ENCODE data around the gene BLTP1. TPM values are rescaled to one million over a fixed set of nuclear protein-coding genes. Genes with fewer than 3 reads are reported as not detected.

The BLTP1 gene
- total RNA-seq, 1 donor from 2014 or later = 80.0 TPM

DNA sequence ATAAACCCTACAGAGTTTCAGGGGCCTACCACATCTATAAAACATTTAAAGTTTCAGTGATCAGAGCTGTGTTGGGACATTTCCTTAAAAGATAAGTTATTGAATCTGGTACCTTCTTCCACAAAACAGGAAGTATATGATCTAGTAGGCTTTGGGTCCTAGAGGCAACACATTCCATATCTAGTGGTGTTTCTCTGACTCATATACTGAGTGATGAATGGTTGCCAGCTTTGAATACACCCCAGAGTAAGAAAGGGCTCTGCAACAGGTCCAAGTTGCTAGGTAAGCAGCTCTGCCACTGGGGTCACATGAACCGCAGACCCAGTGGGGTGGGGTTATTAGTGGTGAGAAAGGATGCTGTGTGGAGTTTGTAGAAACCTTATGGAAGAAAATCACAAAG, 32.4 kb upstream of the BLTP1 start:
- H3K4me3 ChIP-seq = no peak overlapping the region
- H3K9me3 ChIP-seq = no peaks in the 10 kb centered on the region
- no peaks in the 10 kb centered on the region for H3K4me1 ChIP-seq
- no peaks in the 10 kb centered on the region for H3K36me3 ChIP-seq
- no peak for ATAC-seq
- no peak for DNase-seq
- no peak overlapping the region for H3K27ac ChIP-seq
- TF ChIP-seq, protein P1, sequence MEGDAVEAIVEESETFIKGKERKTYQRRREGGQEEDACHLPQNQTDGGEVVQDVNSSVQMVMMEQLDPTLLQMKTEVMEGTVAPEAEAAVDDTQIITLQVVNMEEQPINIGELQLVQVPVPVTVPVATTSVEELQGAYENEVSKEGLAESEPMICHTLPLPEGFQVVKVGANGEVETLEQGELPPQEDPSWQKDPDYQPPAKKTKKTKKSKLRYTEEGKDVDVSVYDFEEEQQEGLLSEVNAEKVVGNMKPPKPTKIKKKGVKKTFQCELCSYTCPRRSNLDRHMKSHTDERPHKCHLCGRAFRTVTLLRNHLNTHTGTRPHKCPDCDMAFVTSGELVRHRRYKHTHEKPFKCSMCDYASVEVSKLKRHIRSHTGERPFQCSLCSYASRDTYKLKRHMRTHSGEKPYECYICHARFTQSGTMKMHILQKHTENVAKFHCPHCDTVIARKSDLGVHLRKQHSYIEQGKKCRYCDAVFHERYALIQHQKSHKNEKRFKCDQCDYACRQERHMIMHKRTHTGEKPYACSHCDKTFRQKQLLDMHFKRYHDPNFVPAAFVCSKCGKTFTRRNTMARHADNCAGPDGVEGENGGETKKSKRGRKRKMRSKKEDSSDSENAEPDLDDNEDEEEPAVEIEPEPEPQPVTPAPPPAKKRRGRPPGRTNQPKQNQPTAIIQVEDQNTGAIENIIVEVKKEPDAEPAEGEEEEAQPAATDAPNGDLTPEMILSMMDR (IDR thresholded peaks at IDR 0.05) = no peak
- intact Hi-C loops (cut with DNase I) = no loop called here
- H3K27me3 ChIP-seq = no peaks in the 10 kb centered on the region

DNA sequence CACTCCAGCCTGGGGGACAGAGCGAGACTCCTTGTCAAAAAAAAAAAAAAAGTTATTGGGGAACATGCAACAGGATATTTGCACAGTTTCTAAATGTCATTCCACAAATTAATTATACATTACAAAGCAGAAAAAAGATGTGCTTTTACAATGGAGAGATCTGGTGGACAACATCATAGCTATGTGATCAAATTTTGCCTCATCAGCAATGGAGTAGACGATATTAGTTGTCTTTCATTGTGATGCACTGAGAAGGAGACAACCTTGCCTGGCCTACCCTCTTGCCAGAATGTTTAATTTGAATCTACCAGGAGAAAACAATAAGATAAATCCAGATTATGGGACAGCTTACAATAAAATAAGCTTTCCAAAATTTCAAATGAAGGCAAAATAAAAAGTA, 30.5 kb upstream of the BLTP1 start:
- Histone ChIP-seq H3K4me1 (no peaks in the 10 kb centered on the region), H3K36me3 (no peaks in the 10 kb centered on the region), H3K27me3 (no peaks in the 10 kb centered on the region), H3K4me3 (no peak overlapping the region), H3K27ac (no peak overlapping the region), H3K9me3 (no peaks in the 10 kb centered on the region)
- TF ChIP-seq, protein P1 (IDR thresholded peaks at IDR 0.05) = no peak
- ATAC-seq = no peak
- no peak for DNase-seq
- intact Hi-C loops (cut with DNase I) = no loop called here

DNA sequence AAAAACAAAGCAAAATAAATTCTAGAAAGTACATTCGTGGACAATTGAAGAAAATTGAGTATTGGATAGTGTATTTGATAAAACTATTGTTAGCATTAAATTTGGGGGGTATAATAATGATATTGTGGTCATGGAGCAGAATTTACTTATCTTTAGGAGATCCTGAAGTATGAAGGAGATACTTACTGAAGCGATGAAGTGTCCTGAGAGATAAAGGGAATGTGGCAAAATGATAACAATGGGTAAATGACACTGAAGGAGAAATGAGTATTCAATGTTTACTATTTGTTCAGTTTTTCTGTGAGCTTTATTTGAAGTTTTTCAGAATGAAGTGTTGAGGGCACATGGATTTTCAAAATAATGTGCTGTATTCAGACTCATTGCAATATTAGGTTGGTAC, 30.0 kb upstream of the BLTP1 start:
- ATAC-seq (no peak), DNase-seq (no peak)
- Histone ChIP-seq H3K9me3 (no peaks in the 10 kb centered on the region), H3K36me3 (no peaks in the 10 kb centered on the region), H3K27ac (no peak overlapping the region), H3K4me3 (no peak overlapping the region), H3K27me3 (no peaks in the 10 kb centered on the region), H3K4me1 (no peaks in the 10 kb centered on the region)
- intact Hi-C loops (cut with DNase I) = no loop called here
- TF ChIP-seq, protein P1 (IDR thresholded peaks at IDR 0.05) = no peak

DNA sequence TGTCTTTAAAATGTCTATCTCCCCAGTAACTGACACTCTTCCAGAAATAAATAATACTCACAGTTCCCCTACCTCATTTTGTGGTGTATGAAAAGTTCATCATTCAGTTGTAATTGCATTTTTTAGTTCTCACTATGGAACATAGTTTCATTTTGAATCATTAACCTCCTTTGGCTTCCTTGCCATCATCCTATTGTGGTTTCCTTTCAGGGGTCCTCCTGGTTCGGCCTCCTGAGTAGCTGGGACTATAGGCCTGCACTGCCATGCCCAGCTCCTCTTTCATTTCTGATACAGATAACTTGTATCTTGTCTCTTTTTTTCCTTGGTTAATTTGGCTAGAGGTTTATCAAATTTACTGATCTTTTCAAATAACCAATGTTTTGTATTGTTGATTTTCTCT, 23.1 kb upstream of the BLTP1 start:
- no peak overlapping the region for H3K27ac ChIP-seq
- no peak overlapping the region for H3K4me3 ChIP-seq
- no peaks in the 10 kb centered on the region for H3K4me1 ChIP-seq
- ATAC-seq (no peak), DNase-seq (no peak)
- H3K36me3 ChIP-seq = no peaks in the 10 kb centered on the region
- intact Hi-C loops (cut with DNase I) = no loop called here
- H3K9me3 ChIP-seq = no peaks in the 10 kb centered on the region
- H3K27me3 ChIP-seq = no peaks in the 10 kb centered on the region
- TF ChIP-seq, protein P1 (IDR thresholded peaks at IDR 0.05) = no peak

DNA sequence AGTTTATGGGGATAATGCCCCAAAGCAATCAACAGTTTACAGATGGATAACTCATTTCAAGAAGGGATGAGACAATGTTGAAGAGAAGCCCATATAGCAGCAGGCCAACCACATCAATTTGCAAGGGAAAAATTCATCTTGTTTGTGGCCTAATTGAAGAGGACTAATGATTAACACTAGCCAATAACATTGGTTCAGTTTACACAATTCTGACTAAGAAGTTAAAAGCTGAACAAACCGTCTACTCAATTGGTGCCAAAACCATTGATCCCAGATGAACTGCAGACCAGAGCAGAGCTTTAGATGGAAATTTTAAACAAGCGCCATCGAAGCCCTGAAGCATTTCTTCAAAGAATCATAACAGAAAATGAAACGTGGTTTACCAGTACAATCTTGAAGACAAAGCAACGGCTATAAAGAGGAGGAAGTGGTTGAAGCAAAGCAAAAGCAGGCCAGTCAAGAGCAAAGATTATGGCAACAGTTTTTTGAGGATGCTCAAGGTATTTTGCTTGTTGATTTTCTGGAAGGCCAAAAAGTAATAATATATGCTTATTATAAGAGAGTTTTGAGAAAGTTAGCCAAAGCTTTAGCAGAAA, 20.5 kb upstream of the BLTP1 start:
- Histone ChIP-seq H3K4me1 (no peaks in the 10 kb centered on the region), H3K27ac (no peak overlapping the region), H3K36me3 (no peaks in the 10 kb centered on the region), H3K4me3 (no peak overlapping the region), H3K9me3 (no peaks in the 10 kb centered on the region), H3K27me3 (no peaks in the 10 kb centered on the region)
- DNase-seq (no peak), ATAC-seq (no peak)
- TF ChIP-seq, protein P1 (IDR thresholded peaks at IDR 0.05) = no peak
- intact Hi-C loops (cut with DNase I) = no loop called here

DNA sequence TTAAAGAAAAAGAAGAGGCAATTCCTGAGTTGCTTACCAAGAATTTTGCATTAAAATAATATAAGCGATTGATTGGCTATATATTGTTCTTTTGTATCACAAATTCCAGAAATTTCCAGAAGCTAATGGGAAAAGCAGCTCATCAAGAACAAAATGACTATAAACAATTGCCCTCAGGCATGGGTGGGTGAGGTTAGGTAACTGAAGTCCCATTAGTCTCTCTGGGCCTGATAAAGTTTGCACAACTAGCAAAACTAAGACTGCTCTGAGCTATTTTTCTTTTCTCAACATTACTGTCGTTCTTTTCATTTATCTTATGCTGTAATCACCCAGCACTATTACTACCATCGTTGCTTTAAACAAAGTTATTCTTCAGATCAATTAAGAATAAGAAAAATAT, 19.2 kb upstream of the BLTP1 start:
- ATAC-seq (no peak), DNase-seq (no peak)
- Histone ChIP-seq H3K36me3 (no peaks in the 10 kb centered on the region), H3K4me3 (no peak overlapping the region), H3K4me1 (no peaks in the 10 kb centered on the region), H3K27me3 (no peaks in the 10 kb centered on the region), H3K27ac (no peak overlapping the region), H3K9me3 (no peaks in the 10 kb centered on the region)
- intact Hi-C loops (cut with DNase I) = no loop called here
- TF ChIP-seq, protein P1 (IDR thresholded peaks at IDR 0.05) = no peak
